Vagina (tissue), 2 donors: ENCODE results near the gene COMTD1.

ENCODE experiments used
- CTCF ChIP-seq, 3 experiments: fragments of 450-650 bp in 2 of 3; fragments of 200-600 bp in 1 of 3; sonication (generic) in 1 of 3; IDR thresholded peaks; one replicate each; pipeline ENCODE4 v1.5.1; 2017 to 2019; ENCODE audit warnings: antibody characterized with exemption in 3 of 3, mild to moderate bottlenecking in 2 of 3, moderate library complexity in 2 of 3
- POLR2A ChIP-seq, 2 donors: fragments of 450-650 bp; IDR thresholded peaks; one replicate each; pipeline ENCODE4 v1.6.1; 2017; ENCODE audit warnings: antibody characterized with exemption in 2 of 2, mild to moderate bottlenecking in 2 of 2, moderate library complexity in 2 of 2
- POLR2AphosphoS5 ChIP-seq, 2 donors: sonication (generic); formaldehyde crosslinking; IDR thresholded peaks; one replicate each; pipeline ENCODE4 v1.9.0; 2017; ENCODE audit warnings: antibody characterized with exemption in 2 of 2, mild to moderate bottlenecking in 2 of 2, low read depth in 1 of 2; ENCODE audit not compliant: insufficient read depth in 1 of 2

GRCh38 chr10:75209086-75209920, 26.5 kb downstream of the COMTD1 start:
- no peak for TF ChIP-seq POLR2AphosphoS5 (IDR thresholded peaks at IDR 0.05; ENCODE audit: insufficient read depth in 1 of 2, low read depth in 1 of 2)
- no peak for TF ChIP-seq CTCF (IDR thresholded peaks at IDR 0.05)
- TF ChIP-seq POLR2A (IDR thresholded peaks at IDR 0.05), result no peak
